Left renal pelvis (tissue), 4 donors: ENCODE measurements around the gene ERC2. TPM values are rescaled to one million over a fixed set of nuclear protein-coding genes. Genes with fewer than 3 reads are reported as not detected.

Experiments
- DNase-seq, 4 donors: peaks; one replicate each; pipeline ENCODE4 v3.0.0-alpha.2; 2013; ENCODE audit warnings: low read depth in 4 of 4, low spot score in 3 of 4
- polyA plus RNA-seq, 4 donors: library from polyadenylated mRNA; unstranded; fragments of 120-200 nt; gene quantifications; one replicate each; pipeline ENCODE4 v1.2.1, GENCODE V29; 2013; ENCODE audit not compliant: insufficient read length in 4 of 4

The ERC2 gene
- polyA plus RNA-seq, 4 donors: 1.2 to 5.3 (median 2.9) TPM

GRCh38 chr3:55481744-55482495, 986.3 kb downstream of the ERC2 start:
- no peak for DNase-seq

- DNase-seq: no peak
These were observed 987.1 kb downstream of the ERC2 start for GRCh38 chr3:55480911-55481743.

GRCh38 chr3:55477306-55478303, 990.7 kb downstream of the ERC2 start:
- DNase-seq: no peak

GRCh38 chr3:55476515-55476914, 991.8 kb downstream of the ERC2 start:
- no peak for DNase-seq

GRCh38 chr3:55474213-55474632, 994.0 kb downstream of the ERC2 start:
- no peak for DNase-seq

GRCh38 chr3:55473788-55474187, 994.5 kb downstream of the ERC2 start:
- DNase-seq: no peak

GRCh38 chr3:55471522-55472280, 996.6 kb downstream of the ERC2 start:
- no peak for DNase-seq

GRCh38 chr3:55471084-55471483, 997.2 kb downstream of the ERC2 start:
- no peak for DNase-seq

- DNase-seq: no peak
These were observed 998.2 kb downstream of the ERC2 start for GRCh38 chr3:55469957-55470526.

- no peak for DNase-seq
These were observed 1000.0 kb downstream of the ERC2 start for GRCh38 chr3:55468251-55468650.

- no peak for DNase-seq
These were observed 1001.2 kb downstream of the ERC2 start for GRCh38 chr3:55467099-55467498.

GRCh38 chr3:55466526-55466925, 1001.7 kb downstream of the ERC2 start:
- DNase-seq: no peak

GRCh38 chr3:55461896-55462295, 1006.4 kb downstream of the ERC2 start:
- no peak for DNase-seq

- DNase-seq: no peak
These were observed 1008.4 kb downstream of the ERC2 start for GRCh38 chr3:55459838-55460237.

Other genes starting within 250 kb of the ERC2 start
- 10 to 100 TPM; 25.5 to 50.6 (median 33.8) TPM for gene CCDC66, start 88.7 kb upstream of the ERC2 start, polyA plus RNA-seq
- 10 to 100 TPM; 73.2 to 81.4 (median 78.9) TPM for gene TASOR, start 214.8 kb upstream of the ERC2 start, polyA plus RNA-seq